ENCODE data around the gene ZFHX3. TPM values are rescaled to one million over a fixed set of nuclear protein-coding genes. Genes with fewer than 3 reads are reported as not detected.

Gene ZFHX3
- total RNA-seq, 1 experiment from 2014 or later = 1.5 TPM

GRCh38 chr16:73067671-73068540 lies 20.0 kb upstream of the ZFHX3 start:
- no CpG with 5 or more reads among the region's 5 CpGs for WGBS (ENCODE audit: extremely low coverage, insufficient read length, low lambda C conversion rate)
- no peak overlapping the region for H2BK120ac ChIP-seq (ENCODE audit: low read depth, low read length, poor library complexity, severe bottlenecking)
- no peaks in the 10 kb centered on the region for H3K79me1 ChIP-seq (ENCODE audit: insufficient read depth, low read depth, low read length, poor library complexity, severe bottlenecking)
- no peak overlapping the region for H3K23ac ChIP-seq (ENCODE audit: insufficient read length, low read depth, low read length)
- no peak overlapping the region for H2BK5ac ChIP-seq (ENCODE audit: insufficient read length, low read length)
- H3K27me3 ChIP-seq (ENCODE audit: insufficient read depth, low read length) = peaks cover 72% of the 10 kb centered on the region
- peaks cover 99% of the 10 kb centered on the region for H3K27me3 Mint-ChIP-seq (ENCODE audit: low read depth)
- H4K5ac ChIP-seq (ENCODE audit: insufficient read length, low read depth, low read length) = no peak overlapping the region
- no peak overlapping the region for H3K27ac Mint-ChIP-seq
- no peak overlapping the region for H3K9ac ChIP-seq (ENCODE audit: extremely low read depth, insufficient read length, low read length)
- H3K79me2 ChIP-seq (ENCODE audit: insufficient read depth, low read length) = no peaks in the 10 kb centered on the region
- no peak overlapping the region for H3K4me2 ChIP-seq (ENCODE audit: insufficient read depth, insufficient read length, low read length)
- H3K4me1 Mint-ChIP-seq = peaks cover 35 to 60% of the 10 kb centered on the region in 2 experiments
- no peak overlapping the region for H2BK20ac ChIP-seq (ENCODE audit: low read depth, low read length, poor library complexity, severe bottlenecking)
- H3T11ph ChIP-seq (ENCODE audit: low read length) = no peak overlapping the region
- peaks cover 2% of the 10 kb centered on the region for H4K20me1 ChIP-seq (ENCODE audit: control insufficient read depth, insufficient read depth, insufficient read length)
- no peak overlapping the region for H3K56ac ChIP-seq (ENCODE audit: insufficient read length, low read depth, low read length)
- no peaks in the 10 kb centered on the region for H3K9me3 ChIP-seq (ENCODE audit: control insufficient read depth, low read depth, low read length)
- TF ChIP-seq, protein P1, sequence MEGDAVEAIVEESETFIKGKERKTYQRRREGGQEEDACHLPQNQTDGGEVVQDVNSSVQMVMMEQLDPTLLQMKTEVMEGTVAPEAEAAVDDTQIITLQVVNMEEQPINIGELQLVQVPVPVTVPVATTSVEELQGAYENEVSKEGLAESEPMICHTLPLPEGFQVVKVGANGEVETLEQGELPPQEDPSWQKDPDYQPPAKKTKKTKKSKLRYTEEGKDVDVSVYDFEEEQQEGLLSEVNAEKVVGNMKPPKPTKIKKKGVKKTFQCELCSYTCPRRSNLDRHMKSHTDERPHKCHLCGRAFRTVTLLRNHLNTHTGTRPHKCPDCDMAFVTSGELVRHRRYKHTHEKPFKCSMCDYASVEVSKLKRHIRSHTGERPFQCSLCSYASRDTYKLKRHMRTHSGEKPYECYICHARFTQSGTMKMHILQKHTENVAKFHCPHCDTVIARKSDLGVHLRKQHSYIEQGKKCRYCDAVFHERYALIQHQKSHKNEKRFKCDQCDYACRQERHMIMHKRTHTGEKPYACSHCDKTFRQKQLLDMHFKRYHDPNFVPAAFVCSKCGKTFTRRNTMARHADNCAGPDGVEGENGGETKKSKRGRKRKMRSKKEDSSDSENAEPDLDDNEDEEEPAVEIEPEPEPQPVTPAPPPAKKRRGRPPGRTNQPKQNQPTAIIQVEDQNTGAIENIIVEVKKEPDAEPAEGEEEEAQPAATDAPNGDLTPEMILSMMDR (conservative IDR thresholded peaks at IDR 0.05) = no peak
- H3K27ac ChIP-seq (ENCODE audit: insufficient read length, low read depth, low read length) = no peak overlapping the region
- H3K9me3 Mint-ChIP-seq = peaks cover 0 to 4% of the 10 kb centered on the region in 2 experiments; a peak in 1 of 5 replicates
- no peak overlapping the region for H4K91ac ChIP-seq (ENCODE audit: insufficient read length, low read depth, low read length)
- DNase-seq = no peak
- no peak overlapping the region for H2AK5ac ChIP-seq (ENCODE audit: insufficient read length, low read length)
- no peak overlapping the region for H2BK12ac ChIP-seq (ENCODE audit: insufficient read length, low read depth, low read length)
- H3K4me1 ChIP-seq (ENCODE audit: insufficient read depth, low read length) = peaks cover 2% of the 10 kb centered on the region; the same call in 1 of the 2 replicates
- 0 out of 5 replicates have a peak overlapping the region, but pooled peaks of 1 of the 2 experiments have one; percentile 14 for H3K4me3 Mint-ChIP-seq
- H3K36me3 Mint-ChIP-seq (ENCODE audit: insufficient read depth in 1 of 3, low read depth in 3 of 3) = peaks cover 0 to 2% (median 0%) of the 10 kb centered on the region in 3 experiments; a peak in 2 of 7 replicates
- H3K4ac ChIP-seq (ENCODE audit: low read depth, low read length) = no peak overlapping the region
- H3K14ac ChIP-seq (ENCODE audit: insufficient read depth, low read length) = no peak overlapping the region
- no peak overlapping the region for H3K18ac ChIP-seq (ENCODE audit: insufficient read length, low read depth, low read length)
- peaks cover 16% of the 10 kb centered on the region for H3K23me2 ChIP-seq (ENCODE audit: insufficient read length, low read depth, low read length, poor library complexity, severe bottlenecking)
- H4K8ac ChIP-seq (replicated peaks; ENCODE audit: insufficient read length, low read depth, low read length) = no peak overlapping the region
- no peak overlapping the region for H2BK15ac ChIP-seq (ENCODE audit: low read depth, low read length)
- no peak overlapping the region for H2AFZ ChIP-seq (ENCODE audit: low read length)

All from H9 (cell line).